B cell (primary cell): ENCODE results near the gene GRIPAP1.

Source experiments
- EZH2 ChIP-seq: IDR thresholded peaks from 2 replicates; pipeline ENCODE4 v1.6.1; 2012; ENCODE audit warnings: borderline replicate concordance, low read depth, mild to moderate bottlenecking, moderate library complexity, low read length; ENCODE audit not compliant: insufficient read depth, poor library complexity, severe bottlenecking
- TF ChIP-seq, protein P1 (sequence below): fragments of 200-600 bp; IDR thresholded peaks from one replicate; pipeline ENCODE4 v1.8.0; 2022; ENCODE audit warnings: antibody characterized with exemption, mild to moderate bottlenecking

DNA sequence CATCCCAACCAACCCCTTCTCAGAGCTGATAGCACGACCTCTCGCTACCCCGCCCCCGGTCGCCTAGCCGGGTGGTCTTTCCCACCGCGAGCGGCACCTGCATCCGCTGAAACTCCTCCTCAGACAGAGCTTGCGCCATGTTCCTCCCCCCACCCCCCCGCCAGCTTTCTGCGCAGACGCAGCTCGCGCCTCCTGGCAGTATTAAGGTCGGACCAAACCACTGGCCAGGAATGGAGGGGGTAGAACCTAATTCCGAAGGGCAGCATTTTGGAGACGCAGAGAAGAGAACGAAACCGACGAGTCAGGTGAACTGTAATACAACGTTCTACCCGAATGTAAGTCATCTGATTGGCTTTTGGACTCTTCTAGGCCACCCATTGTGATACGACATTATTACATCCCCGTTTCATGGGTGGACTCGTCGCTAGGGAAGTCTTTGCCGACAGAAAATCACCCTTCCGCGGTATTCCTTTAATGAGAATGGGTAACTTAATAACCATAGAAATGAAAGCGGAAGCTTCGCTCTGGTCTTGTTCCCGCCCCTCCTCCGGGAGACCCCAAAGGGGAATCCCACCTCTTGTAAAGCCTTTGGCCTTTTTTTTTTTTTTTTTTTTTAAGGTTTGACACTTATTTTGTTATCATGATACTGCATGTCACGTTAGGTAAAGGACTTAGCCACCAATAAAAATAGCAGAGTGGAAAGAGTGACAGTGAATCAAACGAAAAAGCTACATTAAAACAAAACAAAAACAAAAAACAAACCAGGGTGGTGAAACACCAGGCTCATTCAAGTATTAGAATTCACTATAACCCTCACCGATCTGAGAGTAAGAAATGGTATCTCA is at the start of gene GRIPAP1:
- TF ChIP-seq, protein P1, sequence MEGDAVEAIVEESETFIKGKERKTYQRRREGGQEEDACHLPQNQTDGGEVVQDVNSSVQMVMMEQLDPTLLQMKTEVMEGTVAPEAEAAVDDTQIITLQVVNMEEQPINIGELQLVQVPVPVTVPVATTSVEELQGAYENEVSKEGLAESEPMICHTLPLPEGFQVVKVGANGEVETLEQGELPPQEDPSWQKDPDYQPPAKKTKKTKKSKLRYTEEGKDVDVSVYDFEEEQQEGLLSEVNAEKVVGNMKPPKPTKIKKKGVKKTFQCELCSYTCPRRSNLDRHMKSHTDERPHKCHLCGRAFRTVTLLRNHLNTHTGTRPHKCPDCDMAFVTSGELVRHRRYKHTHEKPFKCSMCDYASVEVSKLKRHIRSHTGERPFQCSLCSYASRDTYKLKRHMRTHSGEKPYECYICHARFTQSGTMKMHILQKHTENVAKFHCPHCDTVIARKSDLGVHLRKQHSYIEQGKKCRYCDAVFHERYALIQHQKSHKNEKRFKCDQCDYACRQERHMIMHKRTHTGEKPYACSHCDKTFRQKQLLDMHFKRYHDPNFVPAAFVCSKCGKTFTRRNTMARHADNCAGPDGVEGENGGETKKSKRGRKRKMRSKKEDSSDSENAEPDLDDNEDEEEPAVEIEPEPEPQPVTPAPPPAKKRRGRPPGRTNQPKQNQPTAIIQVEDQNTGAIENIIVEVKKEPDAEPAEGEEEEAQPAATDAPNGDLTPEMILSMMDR: no peak
- TF ChIP-seq EZH2: no peak
